ENCODE results near the gene PCDHGA8.

Gene PCDHGA8

GRCh38 chr5:141366016-141366896 lies 26.2 kb upstream of the PCDHGA8 start:
- peaks cover 100% of the 10 kb centered on the region for H3K27me3 ChIP-seq
- no peak overlapping the region for H3K4me3 ChIP-seq (ENCODE audit: low read depth in 1 of 2, low read length in 1 of 2)
- peaks cover 43% of the 10 kb centered on the region for H3K9me3 ChIP-seq
- no peak overlapping the region for H3K27ac ChIP-seq
- no peak for TF ChIP-seq CTCF (IDR thresholded peaks at IDR 0.05)
- H3K36me3 ChIP-seq: no peaks in the 10 kb centered on the region
- no peaks in the 10 kb centered on the region for H3K4me1 ChIP-seq (ENCODE audit: control insufficient read depth in 1 of 2, insufficient read depth in 1 of 2, low read depth in 1 of 2, low read length in 1 of 2)

- no peak within 1 kb of the TSS for H3K27ac ChIP-seq
- peaks cover 44% of the 10 kb centered on the region for H3K9me3 ChIP-seq
- peaks cover 100% of the 10 kb centered on the region for H3K27me3 ChIP-seq
- no peak within 1 kb of the TSS for H3K4me3 ChIP-seq (ENCODE audit: low read depth in 1 of 2, low read length in 1 of 2)
- no peak for TF ChIP-seq CTCF (IDR thresholded peaks at IDR 0.05)
- H3K36me3 ChIP-seq: no peaks in the 10 kb centered on the region
- no peaks in the 10 kb centered on the region for H3K4me1 ChIP-seq (ENCODE audit: control insufficient read depth in 1 of 2, insufficient read depth in 1 of 2, low read depth in 1 of 2, low read length in 1 of 2)
These were observed 22.2 kb upstream of the PCDHGA8 start, which contains the start of gene PCDHGB3 for GRCh38 chr5:141369994-141370848. TSS of gene PCDHGB3 (plus strand) at chr5:141370242. CDS start at chr5:141370395, 153 bp downstream.

- Histone ChIP-seq H3K4me3 (ENCODE audit: low read depth in 1 of 2, low read length in 1 of 2) (no peak overlapping the region), H3K27me3 (peaks cover 97% of the 10 kb centered on the region), H3K4me1 (ENCODE audit: control insufficient read depth in 1 of 2, insufficient read depth in 1 of 2, low read depth in 1 of 2, low read length in 1 of 2) (no peaks in the 10 kb centered on the region), H3K36me3 (no peaks in the 10 kb centered on the region), H3K27ac (no peak overlapping the region), H3K9me3 (peaks cover 40% of the 10 kb centered on the region)
- TF ChIP-seq CTCF (IDR thresholded peaks at IDR 0.05): no peak
These were observed 20.6 kb upstream of the PCDHGA8 start for GRCh38 chr5:141371572-141372475.

GRCh38 chr5:141373673-141374317 lies 18.6 kb upstream of the PCDHGA8 start, which contains the start of gene PCDHGA6:
TSS of gene PCDHGA6 (plus strand) at chr5:141373891. CDS start at chr5:141374084, 193 bp downstream.
- no peaks in the 10 kb centered on the region for H3K36me3 ChIP-seq
- no peak for TF ChIP-seq CTCF (IDR thresholded peaks at IDR 0.05)
- no peaks in the 10 kb centered on the region for H3K4me1 ChIP-seq (ENCODE audit: control insufficient read depth in 1 of 2, insufficient read depth in 1 of 2, low read depth in 1 of 2, low read length in 1 of 2)
- no peak within 1 kb of the TSS for H3K4me3 ChIP-seq (ENCODE audit: low read depth in 1 of 2, low read length in 1 of 2)
- H3K27me3 ChIP-seq: peaks cover 96% of the 10 kb centered on the region
- peaks cover 39% of the 10 kb centered on the region for H3K9me3 ChIP-seq
- no peak within 1 kb of the TSS for H3K27ac ChIP-seq

Data from neutrophil (primary cell).